H1 (cell line): ENCODE data around the gene RNF152. TPM values are rescaled to one million over a fixed set of nuclear protein-coding genes. Genes with fewer than 3 reads are reported as not detected.

Experiments
- CTCF ChIA-PET: fragments of 300-600 bp; sonication (Branson Sonifier 250); formaldehyde crosslinking; loops from one replicate; lab custom pipeline; 2021; ENCODE audit not compliant: partially characterized antibody; lab: Charles Lee
- POLR2A ChIA-PET: fragments of 300-600 bp; sonication (Branson Sonifier 250); formaldehyde crosslinking; loops from one replicate; lab custom pipeline; 2021; ENCODE audit warnings: inconsistent platforms; ENCODE audit not compliant: partially characterized antibody; lab: Charles Lee
- DNase-seq, 2 experiments: peaks; one replicate each; pipeline versions ENCODE4 v3.0.0 to v3.0.0-alpha.2; 2010 to 2022; ENCODE audit warnings: low spot score in 2 of 2, low read depth in 1 of 2, mixed read lengths in 1 of 2
- FAIRE-seq: peaks from 2 replicates; lab custom pipeline; 2011; peaks lifted over from hg19 to GRCh38; lab: Jason Lieb, UNC
- H2AFZ ChIP-seq: 2 replicates; pipeline ENCODE4 v1.8.1; 2012; ENCODE audit warnings: low read length, inconsistent platforms
- H2AK5ac ChIP-seq: 2 replicates; pipeline ENCODE4 v1.6.1; 2013; ENCODE audit warnings: low read depth, low read length
- H2BK120ac ChIP-seq: replicated peaks from 2 replicates; pipeline ENCODE3; 2013; ENCODE audit warnings: low read depth, low read length, inconsistent platforms
- H2BK12ac ChIP-seq: 2 replicates; pipeline ENCODE4 v1.6.1; 2013; ENCODE audit warnings: low read depth, low read length
- H2BK15ac ChIP-seq: 2 replicates; pipeline ENCODE4 v1.6.1; 2013; ENCODE audit warnings: low read length
- H2BK20ac ChIP-seq: 2 replicates; pipeline ENCODE4 v1.6.1; 2013; ENCODE audit warnings: low read length
- H2BK5ac ChIP-seq: 2 replicates; pipeline ENCODE4 v1.6.1; 2013; ENCODE audit warnings: low read depth, low read length
- H3K14ac ChIP-seq: 2 replicates; pipeline ENCODE4 v1.6.1; 2013; ENCODE audit warnings: inconsistent platforms; ENCODE audit not compliant: insufficient read length
- H3K18ac ChIP-seq: 2 replicates; pipeline ENCODE4 v1.6.1; 2013; ENCODE audit warnings: low read length; ENCODE audit errors: extremely low read depth
- H3K23ac ChIP-seq: 2 replicates; pipeline ENCODE4 v1.6.1; 2013; ENCODE audit warnings: inconsistent platforms; ENCODE audit not compliant: insufficient read length
- H3K23me2 ChIP-seq: 2 replicates; pipeline ENCODE4 v1.6.1; 2013; ENCODE audit warnings: low read depth, low read length
- H3K27ac ChIP-seq: 2 replicates; pipeline ENCODE4 v1.6.1; 2011; ENCODE audit warnings: low read depth, low read length, inconsistent platforms
- H3K27me3 ChIP-seq, 4 experiments: replicated peaks in 1 of 4; 1 replicate in 1 of 4; 2 replicates in 3 of 4; pipeline versions ENCODE4 v1.6.1 to v1.8.1; 2011 to 2013; ENCODE audit warnings: low read length in 3 of 4, mild to moderate bottlenecking in 3 of 4, inconsistent platforms in 2 of 4, mixed read lengths in 2 of 4, moderate library complexity in 1 of 4; ENCODE audit not compliant: control insufficient read depth in 3 of 4, insufficient read depth in 3 of 4; ENCODE audit errors: extremely low read depth in 1 of 4
- H3K36me3 ChIP-seq, 4 experiments: 2 replicates each; pipeline versions ENCODE4 v1.6.1 to v1.8.1; 2011 to 2013; ENCODE audit warnings: mild to moderate bottlenecking in 4 of 4, low read length in 3 of 4, moderate library complexity in 2 of 4, control low read depth in 1 of 4, inconsistent platforms in 1 of 4; ENCODE audit not compliant: insufficient read depth in 4 of 4, control insufficient read depth in 2 of 4
- H3K4ac ChIP-seq: replicated peaks from 2 replicates; pipeline ENCODE3; 2013; ENCODE audit warnings: low read length, low read depth, mixed read lengths, inconsistent platforms; ENCODE audit not compliant: insufficient read length
- H3K4me1 ChIP-seq, 4 experiments: replicated peaks in 1 of 4; 1 replicate in 1 of 4; 2 replicates in 3 of 4; pipeline versions ENCODE4 v1.6.1 to v1.8.1; 2011 to 2013; ENCODE audit warnings: low read length in 3 of 4, inconsistent platforms in 2 of 4, mixed read lengths in 1 of 4; ENCODE audit not compliant: insufficient read depth in 4 of 4, control insufficient read depth in 3 of 4
- H3K4me2 ChIP-seq, 2 experiments: 2 replicates each; pipeline versions ENCODE4 v1.6.1 to v1.8.1; 2011 to 2013; ENCODE audit warnings: low read depth in 2 of 2, low read length in 2 of 2, control low read depth in 1 of 2, inconsistent platforms in 1 of 2, mild to moderate bottlenecking in 1 of 2; ENCODE audit not compliant: insufficient read depth in 1 of 2
- H3K4me3 ChIP-seq, 4 experiments: fragments of 200-600, 300-600 bp in 1 of 4; sonication (generic), shearing (Covaris generic), sonication (Bioruptor Twin) in 1 of 4; 2 replicates each; pipeline versions ENCODE4 v1.5.1 to v1.8.1; 2011 to 2016; ENCODE audit warnings: low read length in 4 of 4, low read depth in 3 of 4, control low read depth in 2 of 4, inconsistent platforms in 2 of 4, mild to moderate bottlenecking in 2 of 4, mixed read lengths in 1 of 4, moderate library complexity in 1 of 4; ENCODE audit not compliant: insufficient read depth in 2 of 4; ENCODE audit errors: extremely low read depth in 1 of 4
- H3K56ac ChIP-seq: replicated peaks from 2 replicates; pipeline ENCODE3; 2013; ENCODE audit warnings: low read depth, mild to moderate bottlenecking, mixed read lengths, low read length, inconsistent platforms; ENCODE audit not compliant: insufficient read length
- H3K79me1 ChIP-seq: 2 replicates; pipeline ENCODE4 v1.6.1; 2013; ENCODE audit warnings: low read depth, low read length, control low read depth
- H3K79me2 ChIP-seq, 2 experiments: 2 replicates each; pipeline versions ENCODE4 v1.6.1 to v1.8.1; 2012 to 2013; ENCODE audit warnings: low read length in 2 of 2, mild to moderate bottlenecking in 2 of 2, inconsistent platforms in 1 of 2; ENCODE audit not compliant: insufficient read depth in 2 of 2, control insufficient read depth in 1 of 2
- H3K9ac ChIP-seq, 4 experiments: replicated peaks in 1 of 4; 1 replicate in 1 of 4; 2 replicates in 3 of 4; pipeline versions ENCODE4 v1.6.1 to v1.8.1; 2011 to 2013; ENCODE audit warnings: low read depth in 3 of 4, low read length in 3 of 4, control low read depth in 2 of 4, mild to moderate bottlenecking in 2 of 4, moderate library complexity in 2 of 4, inconsistent platforms in 1 of 4; ENCODE audit errors: extremely low read depth in 1 of 4
- H3K9me3 ChIP-seq, 2 experiments: 2 replicates each; pipeline versions ENCODE4 v1.6.1 to v1.8.1; 2012 to 2013; ENCODE audit warnings: mild to moderate bottlenecking in 2 of 2, moderate library complexity in 2 of 2, control low read depth in 1 of 2, inconsistent platforms in 1 of 2, low read depth in 1 of 2, low read length in 1 of 2, mixed read lengths in 1 of 2; ENCODE audit not compliant: insufficient read depth in 2 of 2
- H4K20me1 ChIP-seq, 2 experiments: replicated peaks in 1 of 2; 2 replicates each; pipeline versions ENCODE3 to v1.8.1; 2011 to 2013; ENCODE audit warnings: inconsistent platforms in 2 of 2, low read length in 2 of 2, mild to moderate bottlenecking in 1 of 2; ENCODE audit not compliant: insufficient read depth in 2 of 2, control insufficient read depth in 1 of 2
- H4K5ac ChIP-seq: 2 replicates; pipeline ENCODE4 v1.6.1; 2013; ENCODE audit warnings: low read length, low read depth, mixed read lengths, inconsistent platforms; ENCODE audit not compliant: insufficient read length
- H4K8ac ChIP-seq: 2 replicates; pipeline ENCODE4 v1.8.0; 2013; ENCODE audit warnings: mild to moderate bottlenecking, moderate library complexity, low read length, inconsistent platforms; ENCODE audit not compliant: insufficient read depth; ENCODE audit errors: extremely low read depth
- H4K91ac ChIP-seq: replicated peaks from 2 replicates; pipeline ENCODE3; 2013; ENCODE audit warnings: low read length, mixed read lengths, inconsistent platforms; ENCODE audit not compliant: insufficient read length
- BCL11A ChIP-seq, 2 experiments: IDR thresholded peaks; one replicate each; pipeline ENCODE4 v1.6.1; 2011; ENCODE audit warnings: low read depth in 2 of 2, low read length in 2 of 2, mild to moderate bottlenecking in 2 of 2
- CHD2 ChIP-seq: IDR thresholded peaks from 2 replicates; pipeline ENCODE4 v1.6.1; 2012; ENCODE audit warnings: low read length, improper control_type of control experiment
- EGR1 ChIP-seq: IDR thresholded peaks from 2 replicates; pipeline ENCODE4 v1.6.1; 2011; ENCODE audit warnings: low read depth, low read length, borderline replicate concordance
- EP300 ChIP-seq, 2 experiments: IDR thresholded peaks; 1 replicate in 1 of 2; 2 replicates in 1 of 2; pipeline ENCODE4 v1.6.1; 2011 to 2012; ENCODE audit warnings: low read depth in 2 of 2, low read length in 2 of 2, mild to moderate bottlenecking in 2 of 2, borderline replicate concordance in 1 of 2, inconsistent platforms in 1 of 2, moderate library complexity in 1 of 2
- HDAC6 ChIP-seq: IDR thresholded peaks from one replicate; pipeline ENCODE4 v1.7.1; 2012; ENCODE audit warnings: low read depth, mild to moderate bottlenecking, inconsistent platforms, low read length, moderate library complexity
- NRF1 ChIP-seq: IDR thresholded peaks from 2 replicates; pipeline ENCODE4 v1.6.1; 2011; ENCODE audit warnings: mild to moderate bottlenecking, low read depth, low read length, improper control_type of control experiment
- SUZ12 ChIP-seq: fragments of 200-600 bp; sonication (generic); IDR thresholded peaks from 2 replicates; pipeline ENCODE4 v1.6.1; 2012; ENCODE audit warnings: mild to moderate bottlenecking, inconsistent platforms, low read length, moderate library complexity, mixed read lengths
- TAF1 ChIP-seq: IDR thresholded peaks from 2 replicates; pipeline ENCODE4 v1.6.1; 2011; ENCODE audit warnings: mild to moderate bottlenecking, low read depth, low read length
- ZNF274 ChIP-seq: IDR thresholded peaks from 2 replicates; pipeline ENCODE4 v1.7.0; 2012; ENCODE audit warnings: low read length, borderline replicate concordance; ENCODE audit errors: extremely low read depth
- WGBS, 2 experiments: shearing (Covaris generic) in 1 of 2; methylation state at CpG; one replicate each; pipeline versions ENCODE4 v1.1.6 to v1.1.7; 2013 to 2015; ENCODE audit warnings: low lambda C conversion rate in 2 of 2, mixed read lengths in 2 of 2, inconsistent platforms in 1 of 2, low coverage in 1 of 2, missing lambda C conversion rate in 1 of 2; ENCODE audit not compliant: insufficient replicate concordance in 2 of 2, insufficient coverage in 1 of 2, insufficient read length in 1 of 2; ENCODE audit errors: extremely low coverage in 1 of 2, missing lambda C conversion rate in 1 of 2; 5-methylcytosine and 5-hydroxymethylcytosine counted together
- polyA plus RNA-seq, 7 experiments: library from polyadenylated mRNA; depleted of rRNA in 3 of 7; stranded (reverse) in 5 of 7; unstranded in 2 of 7; fragments of >200 nt in 5 of 7; fragments of 200-250 nt in 2 of 7; gene quantifications; 1 replicate in 5 of 7; 2 replicates in 1 of 7; 4 replicates in 1 of 7; pipeline versions ENCODE4 v1.2.1 to v1.2.3, GENCODE V29; 2011 to 2013; ENCODE audit warnings: missing spikeins in 2 of 7, mixed read lengths in 2 of 7
- total RNA-seq: library from RNA; stranded (reverse); fragmentation: NEBNext Ultra II Directional; extraction: Animal tissue kit (Norgen Biotek cat#: 25700); gene quantifications from 2 replicates; pipeline ENCODE4 v1.2.1, GENCODE V29; 2021

Gene RNF152
- total and polyA plus RNA-seq, 2 of the 8 experiments (the other 6 are each of a cell fraction or from before 2014, with no cell fraction given) = 1.1 to 2.7 TPM

GRCh38 chr18:61921621-61922235 lies 28.9 kb upstream of the RNF152 start:
- Histone ChIP-seq H3K23ac (no peak overlapping the region), H3K79me2 (no peaks in the 10 kb centered on the region), H3K9me3 (no peaks in the 10 kb centered on the region), H3K18ac (no peak overlapping the region), H3K4ac (no peak overlapping the region), H3K56ac (no peak overlapping the region), H4K8ac (no peak overlapping the region), H3K27me3 (no peaks in the 10 kb centered on the region), H2BK12ac (no peak overlapping the region), H2BK120ac (no peak overlapping the region), H2BK15ac (no peak overlapping the region), H2AFZ (no peak overlapping the region; the same call in 1 of the 2 replicates), H3K4me2 (no peak overlapping the region), H2BK20ac (no peak overlapping the region), H3K14ac (no peak overlapping the region), H4K20me1 (no peaks in the 10 kb centered on the region), H3K9ac (no peak overlapping the region), H3K27ac (no peak overlapping the region), H2AK5ac (no peak overlapping the region), H3K79me1 (no peaks in the 10 kb centered on the region), H4K5ac (no peak overlapping the region), H3K4me3 (no peak overlapping the region), H3K36me3 (no peaks in the 10 kb centered on the region), H4K91ac (no peak overlapping the region), H3K23me2 (no peaks in the 10 kb centered on the region), H2BK5ac (no peak overlapping the region), H3K4me1 (no peaks in the 10 kb centered on the region)
- CTCF ChIA-PET = interaction anchor here (0.6 to 1.2 kb wide), 2 partner anchors 19 to 340 kb away, joined by 3 read pairs; no protein-coding TSS in a partner anchor
- TF ChIP-seq HDAC6 = no peak
- no peak for TF ChIP-seq CHD2
- TF ChIP-seq EP300 (IDR thresholded peaks at IDR 0.05; ENCODE audit: borderline replicate concordance in 1 of 2, low read depth in 2 of 2, low read length in 2 of 2) = no peak
- TF ChIP-seq BCL11A (IDR thresholded peaks at IDR 0.05; ENCODE audit: low read depth in 2 of 2, low read length in 2 of 2) = no peak
- no peak for TF ChIP-seq ZNF274
- TF ChIP-seq SUZ12 = no peak
- TF ChIP-seq NRF1 = no peak
- TF ChIP-seq EGR1 = no peak
- no peak for TF ChIP-seq TAF1
- DNase-seq (no peak), FAIRE-seq (no peak)
- POLR2A ChIA-PET = no interaction called here
- WGBS, 2 experiments = 88% methylated on average over 14 of the region's 17 CpGs; no CpG with 5 or more reads in 1 of the 2 experiments
